PFSK-1 (cell line): Measurements from ENCODE around the gene OPTC.

Experiments used
- FOXP2 ChIP-seq: optimal IDR thresholded peaks from 2 replicates; pipeline ENCODE3; 2011; ENCODE audit warnings: borderline replicate concordance, control low read depth, inconsistent platforms; ENCODE audit not compliant: insufficient read depth; ENCODE audit errors: extremely low read length, extremely low read depth
- POLR2AphosphoS5 ChIP-seq: IDR thresholded peaks from 2 replicates; pipeline ENCODE4 v1.6.1; 2012; ENCODE audit warnings: low read depth, mild to moderate bottlenecking, control low read depth, low read length, moderate library complexity
- REST ChIP-seq, 2 experiments: IDR thresholded peaks; 2 replicates each; pipeline versions ENCODE4 v1.6.1 to v1.8.0; 2011 to 2012; ENCODE audit warnings: low read depth in 2 of 2, low read length in 2 of 2, control low read depth in 1 of 2, inconsistent platforms in 1 of 2, mild to moderate bottlenecking in 1 of 2, moderate library complexity in 1 of 2; ENCODE audit not compliant: insufficient read depth in 1 of 2
- SIN3A ChIP-seq: IDR thresholded peaks from 2 replicates; pipeline ENCODE4 v1.6.1; 2012; ENCODE audit warnings: mild to moderate bottlenecking, low read length, moderate library complexity, borderline replicate concordance; ENCODE audit not compliant: insufficient read depth
- TAF1 ChIP-seq: IDR thresholded peaks from 2 replicates; pipeline ENCODE4 v1.6.1; 2012; ENCODE audit warnings: low read length, control low read depth, borderline replicate concordance; ENCODE audit not compliant: insufficient read depth

Gene OPTC

GRCh38 chr1:203526572-203526971 is 32.6 kb downstream of the OPTC start:
- TF ChIP-seq FOXP2, result no peak
- TF ChIP-seq POLR2AphosphoS5, result no peak
- no peak for TF ChIP-seq REST (IDR thresholded peaks at IDR 0.05; ENCODE audit: insufficient read depth in 1 of 2, low read depth in 2 of 2, low read length in 2 of 2)
- TF ChIP-seq SIN3A, result no peak

- TF ChIP-seq POLR2AphosphoS5 (no peak), TAF1 (no peak), SIN3A (no peak)
Measured at GRCh38 chr1:203527013-203527412, 33.1 kb downstream of the OPTC start.

- TF ChIP-seq REST (IDR thresholded peaks at IDR 0.05; ENCODE audit: insufficient read depth in 1 of 2, low read depth in 2 of 2, low read length in 2 of 2) (no peak), SIN3A (no peak), POLR2AphosphoS5 (no peak), TAF1 (no peak), FOXP2 (no peak)
Measured at GRCh38 chr1:203528063-203528462, 34.1 kb downstream of the OPTC start.

GRCh38 chr1:203528976-203529835 is 35.3 kb downstream of the OPTC start:
- TF ChIP-seq SIN3A (no peak), FOXP2 (no peak), TAF1 (no peak), POLR2AphosphoS5 (no peak), REST (IDR thresholded peaks at IDR 0.05; ENCODE audit: insufficient read depth in 1 of 2, low read depth in 2 of 2, low read length in 2 of 2) (no peak)

GRCh38 chr1:203531063-203531462 is 37.1 kb downstream of the OPTC start:
- TF ChIP-seq POLR2AphosphoS5 (no peak), FOXP2 (no peak), TAF1 (no peak), REST (IDR thresholded peaks at IDR 0.05; ENCODE audit: insufficient read depth in 1 of 2, low read depth in 2 of 2, low read length in 2 of 2) (no peak), SIN3A (no peak)
